ENCODE measurements around the gene LRP6.

DNA sequence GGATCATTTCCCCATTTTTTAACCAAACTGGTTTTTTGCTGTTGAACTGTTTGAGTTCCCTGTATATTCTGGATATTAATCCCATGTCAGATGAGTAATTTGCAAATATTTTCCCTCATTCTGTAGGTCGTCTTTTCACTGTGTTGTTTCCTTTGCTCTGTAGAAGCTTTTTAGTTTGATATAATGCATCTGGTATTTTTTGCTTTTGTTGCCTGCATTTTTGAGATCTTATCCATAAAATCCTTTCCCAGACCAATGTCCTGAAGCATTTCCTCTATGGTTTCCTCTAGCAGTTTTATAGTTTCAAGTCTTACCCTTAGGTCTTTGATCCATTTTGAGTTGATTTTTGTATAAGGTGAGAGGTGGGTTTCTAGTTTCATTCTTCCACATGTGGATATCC is 71.3 kb downstream of the LRP6 start:
- TF ChIP-seq POLR2A (IDR thresholded peaks at IDR 0.05) (no peak), EP300 (IDR thresholded peaks at IDR 0.05) (no peak)
- TF ChIP-seq, protein P1, sequence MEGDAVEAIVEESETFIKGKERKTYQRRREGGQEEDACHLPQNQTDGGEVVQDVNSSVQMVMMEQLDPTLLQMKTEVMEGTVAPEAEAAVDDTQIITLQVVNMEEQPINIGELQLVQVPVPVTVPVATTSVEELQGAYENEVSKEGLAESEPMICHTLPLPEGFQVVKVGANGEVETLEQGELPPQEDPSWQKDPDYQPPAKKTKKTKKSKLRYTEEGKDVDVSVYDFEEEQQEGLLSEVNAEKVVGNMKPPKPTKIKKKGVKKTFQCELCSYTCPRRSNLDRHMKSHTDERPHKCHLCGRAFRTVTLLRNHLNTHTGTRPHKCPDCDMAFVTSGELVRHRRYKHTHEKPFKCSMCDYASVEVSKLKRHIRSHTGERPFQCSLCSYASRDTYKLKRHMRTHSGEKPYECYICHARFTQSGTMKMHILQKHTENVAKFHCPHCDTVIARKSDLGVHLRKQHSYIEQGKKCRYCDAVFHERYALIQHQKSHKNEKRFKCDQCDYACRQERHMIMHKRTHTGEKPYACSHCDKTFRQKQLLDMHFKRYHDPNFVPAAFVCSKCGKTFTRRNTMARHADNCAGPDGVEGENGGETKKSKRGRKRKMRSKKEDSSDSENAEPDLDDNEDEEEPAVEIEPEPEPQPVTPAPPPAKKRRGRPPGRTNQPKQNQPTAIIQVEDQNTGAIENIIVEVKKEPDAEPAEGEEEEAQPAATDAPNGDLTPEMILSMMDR (IDR thresholded peaks at IDR 0.05): no peak

All from ovary (tissue), 3 donors.